IMR-90 (cell line): ENCODE measurements around the gene IP6K1. TPM values are rescaled to one million over a fixed set of nuclear protein-coding genes. Genes with fewer than 3 reads are reported as not detected.

Experiments
- ATAC-seq: fragments of 200-7000 bp; cut with Tn5 transposase; 2 replicates; pipeline ENCODE4 v1.9.1; 2020; ENCODE audit warnings: low read depth, mild to moderate bottlenecking, moderate library complexity
- BruUV-seq: library from RNA; stranded (reverse); fragments of 400-500 nt; replicated peaks from 2 replicates; lab custom pipeline; 2021; lab: Mats Ljungman, UMichigan
- CTCF ChIA-PET: fragments of 300-600 bp; formaldehyde crosslinking; extraction: SDS; loops from one replicate; lab custom pipeline; 2021; ENCODE audit warnings: antibody characterized with exemption; lab: Yijun Ruan, JAX
- POLR2A ChIA-PET: fragments of 300-600 bp; sonication (Branson Sonifier 250); formaldehyde crosslinking; loops from one replicate; lab custom pipeline; 2022; ENCODE audit warnings: antibody characterized with exemption; ENCODE audit not compliant: unreplicated experiment; lab: Charles Lee
- DNase-seq: peaks from one replicate; pipeline ENCODE4 v3.0.0; 2013
- H2AFZ ChIP-seq: replicated peaks from 2 replicates; pipeline ENCODE3; 2013; ENCODE audit warnings: low read length, mild to moderate bottlenecking; ENCODE audit not compliant: poor library complexity
- H2AK5ac ChIP-seq: 2 replicates; pipeline ENCODE4 v1.6.1; 2013; ENCODE audit warnings: low read depth, low read length, inconsistent platforms
- H2AK9ac ChIP-seq: replicated peaks from 2 replicates; pipeline ENCODE3; 2013; ENCODE audit warnings: mild to moderate bottlenecking, low read depth, low read length, moderate library complexity; ENCODE audit not compliant: poor library complexity
- H2BK120ac ChIP-seq: 2 replicates; pipeline ENCODE4 v1.6.1; 2013; ENCODE audit warnings: low read depth, low read length, inconsistent platforms
- H2BK15ac ChIP-seq: 3 replicates; pipeline ENCODE4 v1.6.1; 2013; ENCODE audit warnings: low read depth, low read length, inconsistent platforms
- H2BK20ac ChIP-seq: 2 replicates; pipeline ENCODE4 v1.6.1; 2013; ENCODE audit warnings: low read depth, mild to moderate bottlenecking, inconsistent platforms, low read length, moderate library complexity
- H2BK5ac ChIP-seq: 2 replicates; pipeline ENCODE4 v1.6.1; 2013; ENCODE audit warnings: mild to moderate bottlenecking, low read depth, low read length, inconsistent platforms; ENCODE audit not compliant: poor library complexity, severe bottlenecking
- H3K14ac ChIP-seq: replicated peaks from 2 replicates; pipeline ENCODE4 v1.6.1; 2013; ENCODE audit warnings: low read depth, low read length, inconsistent platforms
- H3K18ac ChIP-seq: 2 replicates; pipeline ENCODE4 v1.6.1; 2013; ENCODE audit warnings: low read depth, low read length, control low read depth
- H3K23ac ChIP-seq: 2 replicates; pipeline ENCODE4 v1.6.1; 2013; ENCODE audit warnings: low read depth, low read length, inconsistent platforms
- H3K27ac ChIP-seq: 2 replicates; pipeline ENCODE4 v1.5.1; 2013; ENCODE audit warnings: mild to moderate bottlenecking, control low read depth, low read length; ENCODE audit not compliant: insufficient read depth
- H3K27me3 ChIP-seq: 2 replicates; pipeline ENCODE4 v1.6.1; 2013; ENCODE audit warnings: low read length; ENCODE audit not compliant: control insufficient read depth, insufficient read depth
- H3K36me3 ChIP-seq: 2 replicates; pipeline ENCODE4 v1.6.1; 2013; ENCODE audit warnings: low read length, mixed read lengths; ENCODE audit not compliant: control insufficient read depth, insufficient read depth
- H3K4ac ChIP-seq: 2 replicates; pipeline ENCODE4 v1.6.1; 2013; ENCODE audit warnings: low read depth, low read length, inconsistent platforms
- H3K4me1 ChIP-seq: 2 replicates; pipeline ENCODE4 v1.6.1; 2013; ENCODE audit warnings: low read length, mixed read lengths; ENCODE audit not compliant: control insufficient read depth, insufficient read depth
- H3K4me2 ChIP-seq: 2 replicates; pipeline ENCODE4 v1.6.1; 2013; ENCODE audit warnings: low read depth, mild to moderate bottlenecking, control low read depth, low read length, moderate library complexity
- H3K4me3 ChIP-seq: 2 replicates; pipeline ENCODE4 v1.5.1; 2013; ENCODE audit warnings: low read depth, mild to moderate bottlenecking, control low read depth, low read length, moderate library complexity; ENCODE audit not compliant: insufficient read depth
- H3K56ac ChIP-seq: 2 replicates; pipeline ENCODE4 v1.6.1; 2013; ENCODE audit warnings: low read length, inconsistent platforms; ENCODE audit not compliant: insufficient read depth; ENCODE audit errors: extremely low read depth
- H3K79me1 ChIP-seq, 2 experiments: 2 replicates each; pipeline ENCODE4 v1.6.1; 2013; ENCODE audit warnings: low read length in 2 of 2, inconsistent platforms in 1 of 2, low read depth in 1 of 2
- H3K9ac ChIP-seq: 2 replicates; pipeline ENCODE4 v1.6.1; 2013; ENCODE audit warnings: low read depth, low read length, control low read depth
- H3K9me1 ChIP-seq: 2 replicates; pipeline ENCODE4 v1.6.1; 2013; ENCODE audit warnings: low read length, inconsistent platforms; ENCODE audit not compliant: insufficient read depth
- H3K9me3 ChIP-seq: 2 replicates; pipeline ENCODE4 v1.6.1; 2013; ENCODE audit warnings: low read length; ENCODE audit not compliant: control insufficient read depth, insufficient read depth
- H4K20me1 ChIP-seq: 2 replicates; pipeline ENCODE4 v1.6.1; 2013; ENCODE audit warnings: low read length, inconsistent platforms; ENCODE audit not compliant: insufficient read depth
- H4K5ac ChIP-seq: 2 replicates; pipeline ENCODE4 v1.6.1; 2013; ENCODE audit warnings: mild to moderate bottlenecking, low read depth, low read length, control low read depth
- H4K8ac ChIP-seq, 2 experiments: 2 replicates each; pipeline ENCODE4 v1.6.1; 2013; ENCODE audit warnings: low read depth in 2 of 2, low read length in 2 of 2, control low read depth in 1 of 2, inconsistent platforms in 1 of 2
- H4K91ac ChIP-seq: 2 replicates; pipeline ENCODE4 v1.6.1; 2013; ENCODE audit warnings: low read depth, low read length, inconsistent platforms; ENCODE audit not compliant: insufficient read depth
- MXI1 ChIP-seq: IDR thresholded peaks from 2 replicates; pipeline ENCODE4 v1.6.1; 2012; ENCODE audit warnings: low read depth, mild to moderate bottlenecking, low read length, moderate library complexity, borderline replicate concordance
- NFE2L2 ChIP-seq: fragments of 150-350 bp; IDR thresholded peaks from 2 replicates; pipeline ENCODE4 v1.6.1; 2016; ENCODE audit warnings: low read depth, mild to moderate bottlenecking, low read length
- POLR2A ChIP-seq: IDR thresholded peaks from 2 replicates; pipeline ENCODE4 v1.6.1; 2012; ENCODE audit warnings: mild to moderate bottlenecking, low read depth, low read length
- RAD21 ChIP-seq: IDR thresholded peaks from 2 replicates; pipeline ENCODE4 v1.6.1; 2012; ENCODE audit warnings: low read length, improper control_type of control experiment
- RCOR1 ChIP-seq: IDR thresholded peaks from 2 replicates; pipeline ENCODE4 v1.6.1; 2012; ENCODE audit warnings: mild to moderate bottlenecking, low read length, improper control_type of control experiment; ENCODE audit not compliant: insufficient replicate concordance
- SMC3 ChIP-seq: fragments of 150-350 bp; IDR thresholded peaks from 2 replicates; pipeline ENCODE4 v1.6.1; 2016; ENCODE audit warnings: low read depth, mild to moderate bottlenecking, antibody characterized with exemption, low read length, moderate library complexity
- USF2 ChIP-seq: fragments of 150-350 bp; IDR thresholded peaks from 2 replicates; pipeline ENCODE4 v1.6.1; 2017; ENCODE audit warnings: mild to moderate bottlenecking, antibody characterized with exemption, low read length, low read depth
- WGBS, 2 experiments: methylation state at CpG; one replicate each; pipeline versions ENCODE4 v1.1.5 to v1.1.7; 2013; ENCODE audit warnings: missing lambda C conversion rate in 2 of 2; ENCODE audit not compliant: insufficient read length in 1 of 2; ENCODE audit errors: extremely low coverage in 2 of 2; 5-methylcytosine and 5-hydroxymethylcytosine counted together
- dilution Hi-C: fragments of 300-500 bp; cut with HindIII; formaldehyde crosslinking; loops from one replicate; pipeline ENCODE4 v1.14.3; 2018; ENCODE audit warnings: low sequenced_read_pairs; ENCODE audit not compliant: unreplicated experiment
- in situ Hi-C: fragments of 300-500 bp; cut with MboI; formaldehyde crosslinking; loops from 3 replicates; pipeline ENCODE4 v1.14.3; 2019; ENCODE audit warnings: low sequenced_read_pairs, inconsistent platforms, mixed read lengths
- intact Hi-C: fragments of 100-400 bp; cut with micrococcal nuclease; formaldehyde crosslinking; loops from 2 replicates; pipeline ENCODE4 v1.10.0; 2022
- polyA plus RNA-seq, 3 experiments: library from polyadenylated mRNA; depleted of rRNA; stranded (reverse); fragments of >200 nt; gene quantifications; 2 replicates each; pipeline ENCODE4 v1.2.3, GENCODE V29; 2012; ENCODE audit warnings: low replicate concordance in 1 of 3
- total RNA-seq: library from RNA; depleted of rRNA; stranded (reverse); fragments of >200 nt; gene quantifications from 2 replicates; pipeline ENCODE4 v1.2.3, GENCODE V29; 2012
- TF ChIP-seq, protein P1 (sequence below): conservative IDR thresholded peaks from 2 replicates; pipeline ENCODE4 v1.5.1; 2012; ENCODE audit warnings: mild to moderate bottlenecking, low read depth, low read length, improper control_type of control experiment

IP6K1 gene
- total and polyA plus RNA-seq, 2 of the 4 experiments (the other 2 are of a cell fraction) = 28.3 to 28.7 TPM

GRCh38 chr3:49674497-49674983 is 111.8 kb downstream of the IP6K1 start:
- peaks cover 26 to 50% of the 10 kb centered on the region in 2 experiments for H3K79me1 ChIP-seq
- peaks cover 10% of the 10 kb centered on the region; the same call in 1 of the 2 replicates for H4K20me1 ChIP-seq
- peak overlapping the region; percentile 96 for H2AK9ac ChIP-seq
- no peaks in the 10 kb centered on the region for H3K9me3 ChIP-seq
- dilution Hi-C loops = no loop called here
- H3K4me2 ChIP-seq = peak overlapping the region; percentile 79
- peak overlapping the region; percentile 83 for H3K4ac ChIP-seq
- intact Hi-C loops = loop anchor here (5.0 kb wide), 1 partner anchor 262 kb away; the partner anchor contains the start of genes RHOA and TCTA
- H3K4me1 ChIP-seq = peaks cover 9% of the 10 kb centered on the region
- no peak overlapping the region; the same call in 2 of the 3 replicates for H2BK15ac ChIP-seq
- peaks cover 37% of the 10 kb centered on the region for H3K36me3 ChIP-seq
- H3K27me3 ChIP-seq = no peaks in the 10 kb centered on the region
- H4K91ac ChIP-seq = peak overlapping the region; percentile 80; the same call in 1 of the 2 replicates
- H4K5ac ChIP-seq = no peak overlapping the region
- peak overlapping the region; percentile 67 for H3K14ac ChIP-seq
- H3K23ac ChIP-seq = peak overlapping the region; percentile 23; the same call in 1 of the 2 replicates
- ChIA-PET POLR2A (no interaction called here), CTCF (no interaction called here)
- no peak overlapping the region for H2BK20ac ChIP-seq
- BruUV-seq = no TSS peak
- H3K18ac ChIP-seq = no peak overlapping the region
- in situ Hi-C loops = no loop called here
- H2AK5ac ChIP-seq = peak overlapping the region; percentile 98
- TF ChIP-seq, protein P1, sequence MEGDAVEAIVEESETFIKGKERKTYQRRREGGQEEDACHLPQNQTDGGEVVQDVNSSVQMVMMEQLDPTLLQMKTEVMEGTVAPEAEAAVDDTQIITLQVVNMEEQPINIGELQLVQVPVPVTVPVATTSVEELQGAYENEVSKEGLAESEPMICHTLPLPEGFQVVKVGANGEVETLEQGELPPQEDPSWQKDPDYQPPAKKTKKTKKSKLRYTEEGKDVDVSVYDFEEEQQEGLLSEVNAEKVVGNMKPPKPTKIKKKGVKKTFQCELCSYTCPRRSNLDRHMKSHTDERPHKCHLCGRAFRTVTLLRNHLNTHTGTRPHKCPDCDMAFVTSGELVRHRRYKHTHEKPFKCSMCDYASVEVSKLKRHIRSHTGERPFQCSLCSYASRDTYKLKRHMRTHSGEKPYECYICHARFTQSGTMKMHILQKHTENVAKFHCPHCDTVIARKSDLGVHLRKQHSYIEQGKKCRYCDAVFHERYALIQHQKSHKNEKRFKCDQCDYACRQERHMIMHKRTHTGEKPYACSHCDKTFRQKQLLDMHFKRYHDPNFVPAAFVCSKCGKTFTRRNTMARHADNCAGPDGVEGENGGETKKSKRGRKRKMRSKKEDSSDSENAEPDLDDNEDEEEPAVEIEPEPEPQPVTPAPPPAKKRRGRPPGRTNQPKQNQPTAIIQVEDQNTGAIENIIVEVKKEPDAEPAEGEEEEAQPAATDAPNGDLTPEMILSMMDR = 0 out of 2 replicates have a peak, but pooled peaks have one; percentile 3
- TF ChIP-seq USF2 (no peak), MXI1 (no peak), RAD21 (no peak), POLR2A (no peak), RCOR1 (no peak), SMC3 (no peak), NFE2L2 (no peak)
- H2BK5ac ChIP-seq = peak overlapping the region; percentile 57
- DNase-seq = no peak
- H2BK120ac ChIP-seq = no peak overlapping the region
- peak; percentile 35 for ATAC-seq
- peak overlapping the region; percentile 86 for H3K4me3 ChIP-seq
- peaks cover 17% of the 10 kb centered on the region for H3K9me1 ChIP-seq
- peak overlapping the region; percentile 52 for H3K27ac ChIP-seq
- WGBS, 2 experiments = no CpG with 5 or more reads among the region's 34 CpGs
- peak overlapping the region; percentile 47 to 80; a peak in 3 of 4 replicates for H4K8ac ChIP-seq
- peak overlapping the region; percentile 50 for H3K56ac ChIP-seq
- peak overlapping the region; percentile 99 for H2AFZ ChIP-seq
- peak overlapping the region; percentile 59 for H3K9ac ChIP-seq
